A172 (cell line): ENCODE data around the gene MYOM1. TPM values are rescaled to one million over a fixed set of nuclear protein-coding genes. Genes with fewer than 3 reads are reported as not detected.
A peak's percentile ranks its signal among the peaks of the same experiment; 100 is the strongest.
"Not testable (repeated sequence)": the region's sequence is repeated elsewhere in the genome, so short reads cannot be mapped to it uniquely, and the experiment has no call there.

Experiments
- DNase-seq: peaks from one replicate; pipeline ENCODE4 v3.0.0-alpha.2; 2015; ENCODE audit warnings: low spot score
- total RNA-seq: library from RNA; depleted of rRNA; stranded (reverse); fragments of >200 nt; shearing (Covaris generic); gene quantifications from 2 replicates; pipeline ENCODE4 v1.2.3, GENCODE V29; 2014; rRNA removed

MYOM1 gene
- total RNA-seq, 1 experiment from 2014 or later, result not detected

DNA sequence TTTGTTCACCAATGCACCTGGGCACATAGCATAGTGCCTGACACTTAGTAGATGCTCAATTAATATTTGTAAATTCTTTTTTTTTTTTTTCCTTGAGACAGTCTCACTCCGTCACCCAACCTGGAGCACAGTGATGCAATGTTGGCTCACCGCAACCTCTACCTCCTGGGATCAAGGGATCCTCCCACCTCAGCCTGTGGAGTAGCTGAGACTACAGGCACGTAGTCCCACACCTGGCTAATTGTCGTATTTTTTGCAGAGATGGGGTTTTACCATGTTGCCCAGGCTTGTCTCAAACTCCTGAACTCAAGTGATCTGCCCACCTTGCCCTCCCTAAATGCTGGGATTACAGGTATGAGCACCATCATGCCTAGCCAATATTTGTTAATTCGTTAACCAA, 183.7 kb downstream of the MYOM1 start:
- DNase-seq, result no peak

DNA sequence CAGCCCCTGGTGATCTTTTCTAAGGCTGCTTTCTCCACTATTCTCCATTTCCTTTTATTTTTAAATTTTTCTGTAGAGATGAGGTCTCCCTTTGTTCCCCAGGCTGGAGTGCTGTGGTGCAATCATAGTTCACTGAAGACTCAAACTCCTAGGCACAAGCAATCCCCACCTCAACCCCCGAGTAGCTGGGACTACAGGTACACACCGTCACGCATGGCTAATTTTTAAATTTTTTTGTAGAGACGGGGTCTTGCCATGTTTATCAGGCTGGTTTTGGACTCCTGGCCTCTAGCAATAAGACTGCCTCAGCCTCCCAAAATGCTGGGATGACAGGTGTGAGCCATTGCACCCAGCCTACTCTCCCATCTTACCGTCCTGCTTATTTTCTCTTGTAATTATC, 184.1 kb downstream of the MYOM1 start:
- DNase-seq, result no peak

DNA sequence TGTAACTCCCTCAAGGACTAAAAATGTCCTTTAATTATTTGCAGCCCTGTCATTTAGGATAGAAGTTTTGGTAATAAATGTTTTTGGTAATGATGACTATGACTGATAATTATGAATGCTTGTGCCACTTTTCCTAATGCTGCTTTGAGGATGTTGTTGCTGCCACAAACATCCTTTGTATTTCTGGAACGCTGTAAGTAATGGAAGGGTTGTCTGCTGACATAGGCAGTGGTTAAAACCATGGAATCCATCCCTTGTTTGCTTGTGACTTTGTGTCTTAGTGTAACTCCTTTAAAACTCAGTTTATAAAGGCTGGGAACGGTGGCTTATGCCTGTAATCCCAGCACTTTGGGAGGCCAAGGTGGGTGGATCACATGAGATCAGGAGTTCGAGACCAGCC, 187.0 kb downstream of the MYOM1 start:
- no peak for DNase-seq

DNA sequence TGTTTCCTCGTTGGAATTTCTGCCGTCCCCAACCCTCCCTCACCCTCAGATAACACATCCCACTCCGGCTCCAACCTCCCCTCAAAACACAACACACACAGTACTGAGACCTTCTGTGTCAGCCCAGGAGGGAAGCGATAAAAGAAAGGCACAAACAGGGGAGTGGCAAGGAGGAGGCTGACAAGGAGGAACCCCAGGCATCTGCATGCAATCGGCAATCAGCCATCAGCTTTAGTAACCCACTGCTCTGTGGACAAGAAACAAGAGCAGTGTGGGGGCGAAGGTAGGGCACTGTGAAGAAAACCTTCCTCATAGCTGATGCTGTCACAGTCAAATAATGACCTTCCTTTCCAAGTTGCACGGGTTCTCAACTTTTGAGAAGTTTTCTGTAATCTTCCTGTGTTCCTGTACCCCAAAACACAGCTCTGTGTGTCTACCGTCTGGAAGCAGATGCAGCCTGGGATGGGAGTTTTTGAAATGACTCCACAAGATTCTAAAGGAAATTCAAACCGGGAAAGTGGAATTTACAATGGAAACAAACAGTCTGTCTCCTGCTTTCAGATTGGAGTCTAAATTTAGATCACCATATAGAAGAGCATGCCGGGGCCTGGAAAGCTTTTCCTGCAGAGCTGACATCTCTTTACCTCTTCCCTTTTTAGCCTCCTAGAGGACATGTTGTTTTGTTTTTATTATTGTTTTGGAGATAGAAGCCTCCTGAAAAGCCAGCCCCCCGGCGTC, 190.4 kb downstream of the MYOM1 start:
- peak; percentile 13 for DNase-seq

DNA sequence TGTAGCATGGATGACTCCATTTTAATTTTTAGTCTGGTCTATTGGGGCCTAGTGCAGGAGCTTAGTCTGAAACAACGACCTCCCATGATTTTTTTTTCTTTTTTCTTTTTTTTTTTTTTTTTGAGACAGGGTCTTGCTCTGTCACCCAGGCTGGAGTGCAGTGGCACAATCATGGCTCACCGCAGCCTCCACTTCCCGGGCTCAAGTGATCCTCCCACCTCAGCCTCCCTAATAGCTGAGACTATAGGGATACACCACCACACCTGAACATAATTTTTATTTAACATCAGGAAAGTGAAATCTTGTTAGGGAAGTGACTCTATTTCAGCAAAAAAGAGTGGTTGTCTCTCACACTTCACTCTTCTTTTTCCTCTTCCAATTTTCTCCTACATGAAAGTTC, 191.7 kb downstream of the MYOM1 start:
- not testable (repeated sequence) for DNase-seq

DNA sequence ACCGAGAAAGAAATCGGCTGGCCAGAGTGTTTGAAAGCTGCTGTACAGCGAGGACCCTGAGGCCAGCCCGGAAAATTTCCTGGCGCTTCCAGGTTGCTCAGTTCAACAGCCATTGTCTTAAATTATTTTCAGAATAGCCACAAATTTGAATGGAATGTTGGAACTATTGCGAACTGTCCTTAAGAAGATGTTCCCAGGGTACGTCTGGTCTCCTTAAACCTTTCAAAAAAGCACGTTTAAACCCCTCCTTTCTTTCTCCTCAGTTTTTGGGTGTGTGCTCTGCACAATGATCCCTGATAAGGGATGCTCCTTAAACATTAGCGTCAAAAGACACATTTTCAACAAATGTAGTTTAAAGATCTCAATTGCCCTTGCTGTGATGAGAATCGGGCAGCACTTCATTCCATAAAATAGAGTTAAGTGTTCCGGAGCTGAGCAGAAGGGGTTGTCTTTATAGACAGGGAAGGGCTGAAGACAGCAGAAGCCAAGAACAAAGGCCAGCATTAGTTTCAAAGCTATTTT, 192.3 kb downstream of the MYOM1 start:
- no peak for DNase-seq

DNA sequence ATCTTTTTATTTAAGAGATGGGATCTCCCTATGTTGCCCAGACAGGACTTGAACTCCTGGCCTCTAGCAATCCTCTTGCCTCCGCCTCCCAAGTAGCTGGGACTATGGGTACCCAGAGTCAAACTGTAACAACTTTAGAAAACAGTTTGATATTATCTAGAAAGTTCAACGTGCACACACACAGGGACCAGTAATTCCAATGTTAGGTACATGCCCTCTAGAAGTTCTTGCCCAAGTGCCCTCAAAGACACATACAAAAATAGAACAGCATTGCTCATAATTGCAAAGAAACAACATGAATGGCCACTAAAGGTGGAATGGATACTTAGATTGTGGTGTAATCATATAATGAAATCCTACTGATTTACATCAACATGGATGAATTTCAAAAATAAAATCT, 194.2 kb downstream of the MYOM1 start:
- no peak for DNase-seq

DNA sequence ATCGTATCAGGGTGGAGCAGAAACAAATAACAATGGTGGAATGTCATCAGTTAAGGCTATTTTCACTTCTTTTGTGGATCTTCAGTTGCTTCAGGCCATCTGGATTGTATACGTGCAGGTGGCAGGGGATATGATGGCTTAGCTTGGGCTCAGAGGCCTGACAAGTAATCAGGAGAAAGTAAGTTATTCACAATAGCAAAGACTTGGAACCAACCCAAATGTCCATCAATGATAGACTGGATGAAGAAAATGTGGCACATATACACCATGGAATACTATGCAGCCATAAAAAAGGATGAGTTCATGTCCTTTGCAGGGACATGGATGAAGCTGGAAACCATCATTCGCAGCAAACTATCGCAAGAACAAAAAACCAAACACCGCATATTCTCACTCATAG, 196.2 kb downstream of the MYOM1 start:
- not testable (repeated sequence) for DNase-seq

Other genes with a start within 250 kb of the MYOM1 start
- gene LPIN2, start 206.8 kb downstream of the MYOM1 start, total RNA-seq, result 22.4 and 26.1 TPM in 2 replicates
- 1,577 and 1,578 TPM in 2 replicates for gene MYL12A, start 27.8 kb upstream of the MYOM1 start, total RNA-seq
- gene MYL12B, start 42.2 kb upstream of the MYOM1 start, total RNA-seq, result 633 and 743 TPM in 2 replicates
- 101 and 103 TPM in 2 replicates for gene TGIF1, start 230.2 kb upstream of the MYOM1 start, total RNA-seq